Astrocyte (in vitro differentiated cells and primary cell): ENCODE data around the gene HIPK1.

Source experiments
- CTCF ChIP-seq: IDR thresholded peaks from 2 replicates; pipeline ENCODE4 v1.5.1; 2011; ENCODE audit warnings: low read depth, mild to moderate bottlenecking, inconsistent platforms, low read length, moderate library complexity; ENCODE audit not compliant: insufficient read depth
- EZH2 ChIP-seq: IDR thresholded peaks from 2 replicates; pipeline ENCODE4 v1.6.1; 2012; ENCODE audit warnings: mild to moderate bottlenecking, low read length, inconsistent platforms; ENCODE audit not compliant: insufficient read depth

- TF ChIP-seq CTCF (no peak), EZH2 (no peak)
These were observed 6.2 kb upstream of the HIPK1 start for GRCh38 chr1:113922957-113923356.
